Measurements from ENCODE around the gene UNC5A.

- TF ChIP-seq, protein P1, sequence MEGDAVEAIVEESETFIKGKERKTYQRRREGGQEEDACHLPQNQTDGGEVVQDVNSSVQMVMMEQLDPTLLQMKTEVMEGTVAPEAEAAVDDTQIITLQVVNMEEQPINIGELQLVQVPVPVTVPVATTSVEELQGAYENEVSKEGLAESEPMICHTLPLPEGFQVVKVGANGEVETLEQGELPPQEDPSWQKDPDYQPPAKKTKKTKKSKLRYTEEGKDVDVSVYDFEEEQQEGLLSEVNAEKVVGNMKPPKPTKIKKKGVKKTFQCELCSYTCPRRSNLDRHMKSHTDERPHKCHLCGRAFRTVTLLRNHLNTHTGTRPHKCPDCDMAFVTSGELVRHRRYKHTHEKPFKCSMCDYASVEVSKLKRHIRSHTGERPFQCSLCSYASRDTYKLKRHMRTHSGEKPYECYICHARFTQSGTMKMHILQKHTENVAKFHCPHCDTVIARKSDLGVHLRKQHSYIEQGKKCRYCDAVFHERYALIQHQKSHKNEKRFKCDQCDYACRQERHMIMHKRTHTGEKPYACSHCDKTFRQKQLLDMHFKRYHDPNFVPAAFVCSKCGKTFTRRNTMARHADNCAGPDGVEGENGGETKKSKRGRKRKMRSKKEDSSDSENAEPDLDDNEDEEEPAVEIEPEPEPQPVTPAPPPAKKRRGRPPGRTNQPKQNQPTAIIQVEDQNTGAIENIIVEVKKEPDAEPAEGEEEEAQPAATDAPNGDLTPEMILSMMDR (IDR thresholded peaks at IDR 0.05): no peak
- TF ChIP-seq POLR2A (IDR thresholded peaks at IDR 0.05): no peak
Observed at GRCh38 chr5:176865964-176866363, 55.6 kb downstream of the UNC5A start.

All from heart left ventricle (tissue), 13 donors.